Liver (tissue), 10 donors: ENCODE results near the gene PGM1. TPM values are rescaled to one million over a fixed set of nuclear protein-coding genes. Genes with fewer than 3 reads are reported as not detected.

ENCODE experiments used
- DNase-seq: peaks from one replicate; pipeline ENCODE4 v3.0.0-alpha.2; 2017; ENCODE audit warnings: low spot score
- H3K27ac ChIP-seq, 2 donors: one replicate each; pipeline ENCODE4 v1.7.0; 2013; ENCODE audit warnings: inconsistent platforms in 2 of 2, low read length in 2 of 2, control low read depth in 1 of 2, low read depth in 1 of 2, mild to moderate bottlenecking in 1 of 2
- H3K27me3 ChIP-seq, 4 donors: one replicate each; pipeline versions ENCODE4 v1.6.1 to v1.7.0; 2013; ENCODE audit warnings: low read length in 3 of 4, inconsistent platforms in 1 of 4, mild to moderate bottlenecking in 1 of 4, moderate library complexity in 1 of 4; ENCODE audit not compliant: control insufficient read depth in 4 of 4, insufficient read depth in 4 of 4
- H3K36me3 ChIP-seq, 4 donors: one replicate each; pipeline versions ENCODE4 v1.6.1 to v1.7.0; 2013; ENCODE audit warnings: low read length in 3 of 4, mild to moderate bottlenecking in 3 of 4, low read depth in 1 of 4, moderate library complexity in 1 of 4; ENCODE audit not compliant: control insufficient read depth in 4 of 4, insufficient read depth in 3 of 4
- H3K4me1 ChIP-seq, 4 donors: one replicate each; pipeline versions ENCODE4 v1.6.1 to v1.7.0; 2013; ENCODE audit warnings: low read length in 3 of 4, mild to moderate bottlenecking in 3 of 4, moderate library complexity in 1 of 4; ENCODE audit not compliant: control insufficient read depth in 4 of 4, insufficient read depth in 4 of 4
- H3K4me3 ChIP-seq, 3 donors: one replicate each; pipeline versions ENCODE4 v1.6.1 to v1.7.0; 2013; ENCODE audit warnings: low read length in 3 of 3, control low read depth in 1 of 3, low read depth in 1 of 3, mild to moderate bottlenecking in 1 of 3
- H3K9ac ChIP-seq, 2 donors: one replicate each; pipeline ENCODE4 v1.7.0; 2013; ENCODE audit warnings: low read length in 2 of 2, mild to moderate bottlenecking in 2 of 2, moderate library complexity in 2 of 2, control low read depth in 1 of 2, low read depth in 1 of 2
- H3K9me3 ChIP-seq, 4 donors: one replicate each; pipeline versions ENCODE4 v1.6.1 to v1.7.0; 2013; ENCODE audit warnings: low read length in 3 of 4; ENCODE audit not compliant: control insufficient read depth in 4 of 4
- EGR1 ChIP-seq, 2 donors: IDR thresholded peaks; 2 replicates each; pipeline ENCODE4 v1.6.1; 2016 to 2018; ENCODE audit warnings: antibody characterized with exemption in 2 of 2, low read depth in 2 of 2
- FOXA1 ChIP-seq: IDR thresholded peaks from 2 replicates; pipeline ENCODE4 v1.6.1; 2016; ENCODE audit warnings: antibody characterized with exemption
- FOXA2 ChIP-seq: IDR thresholded peaks from 2 replicates; pipeline ENCODE4 v1.6.1; 2016; ENCODE audit warnings: antibody characterized with exemption
- GABPA ChIP-seq, 2 donors: IDR thresholded peaks in 1 of 2; conservative IDR thresholded peaks in 1 of 2; 2 replicates each; pipeline ENCODE4 v1.6.1; 2016; ENCODE audit warnings: antibody characterized with exemption in 2 of 2, mild to moderate bottlenecking in 1 of 2, moderate library complexity in 1 of 2
- RAD21 ChIP-seq, 2 donors: IDR thresholded peaks; 2 replicates each; pipeline ENCODE4 v1.6.1; 2016; ENCODE audit warnings: antibody characterized with exemption in 2 of 2, mild to moderate bottlenecking in 2 of 2
- WGBS: extraction: QIAGEN DNeasy Blood & Tissue Kit; methylation state at CpG from one replicate; pipeline ENCODE4 v1.1.7; 2013; 5-methylcytosine and 5-hydroxymethylcytosine counted together
- polyA plus RNA-seq, 2 donors: library from polyadenylated mRNA; stranded (reverse) in 1 of 2; unstranded in 1 of 2; fragments of 200-250 nt in 1 of 2; fragments of >200 nt in 1 of 2; fragmentation: Nextera tagmentation in 1 of 2; extraction: Ambion mirVana in 1 of 2; gene quantifications; one replicate each; pipeline versions ENCODE4 v1.2.1 to v1.2.3, GENCODE V29; 2013 to 2015
- small RNA-seq: library from RNA; depleted of rRNA; stranded (forward); fragments of <200 nt; gene quantifications from one replicate; pipeline ENCODE3, GENCODE V24; 2014
- total RNA-seq, 2 donors: library from RNA; depleted of rRNA; stranded (reverse); fragments of >200 nt; gene quantifications; one replicate each; pipeline ENCODE4 v1.2.3, GENCODE V29; 2014
- donor health status: healthy.
- donor health status: healthy.
- donor health status: healthy.
- donor health status: healthy.
- donor health status: healthy.

PGM1 gene
- total and polyA plus RNA-seq, 4 donors: 57.3 to 224 (median 120) TPM

GRCh38 chr1:63709267-63709828 is 116.1 kb downstream of the PGM1 start:
- Histone ChIP-seq H3K9me3 (no peaks in the 10 kb centered on the region), H3K4me3 (no peak overlapping the region), H3K4me1 (peaks cover 0 to 7% (median 3%) of the 10 kb centered on the region in 4 donors), H3K9ac (no peak overlapping the region), H3K27ac (no peak overlapping the region), H3K27me3 (no peaks in the 10 kb centered on the region), H3K36me3 (no peaks in the 10 kb centered on the region)
- 92% methylated on average over 9 of the region's 9 CpGs for WGBS
- TF ChIP-seq EGR1 (IDR thresholded peaks at IDR 0.05; ENCODE audit: low read depth in 2 of 2): no peak
- TF ChIP-seq FOXA2: no peak
- no peak for TF ChIP-seq RAD21 (IDR thresholded peaks at IDR 0.05)
- TF ChIP-seq GABPA (IDR thresholded peaks at IDR 0.05 in 1 of 2, conservative IDR thresholded peaks at IDR 0.05 in 1 of 2): no peak
- no peak for TF ChIP-seq FOXA1
- no peak for DNase-seq

Small RNAs within 50 kb of the gene (small RNA-seq; reads per million reads assigned to genes)
- gene RF02105 (not detected), gene RF02106 (not detected), gene RF02107 (not detected), gene RF02108 (not detected), gene RF02109 (not detected), gene RF02110 (not detected)

Other genes starting within 250 kb of the PGM1 start
- 10 to 100 TPM in 1 of 2 donors, 1 to 10 TPM in 1; 8.5 to 13.2 TPM for gene ALG6, start 225.8 kb upstream of the PGM1 start, total RNA-seq
- 1 to 10 TPM; 4.6 TPM for gene ALG6, start 225.8 kb upstream of the PGM1 start, polyA plus RNA-seq
- 10 to 100 TPM in 1 of 2 donors, 1 to 10 TPM in 1; 7.9 to 15.2 TPM for gene ITGB3BP, start 70.2 kb upstream of the PGM1 start, total RNA-seq
- gene ITGB3BP, start 70.2 kb upstream of the PGM1 start, polyA plus RNA-seq: 1 to 10 TPM; 5.7 to 7.1 TPM
- gene EFCAB7, start 69.9 kb upstream of the PGM1 start, total RNA-seq: 1 to 10 TPM; 2.5 to 2.6 TPM
- gene EFCAB7, start 69.9 kb upstream of the PGM1 start, polyA plus RNA-seq: 1 to 10 TPM in 1 of 2 donors, under 1 TPM in 1; 0.70 to 1.3 TPM
- under 1 TPM; 0.50 to 0.98 TPM for gene ROR1, start 180.6 kb downstream of the PGM1 start, total RNA-seq
- gene ROR1, start 180.6 kb downstream of the PGM1 start, polyA plus RNA-seq: under 1 TPM; 0.15 to 0.24 TPM